Activated T-cell treated with anti-CD3 and anti-CD28 coated beads, Interleukin-2, amount 50 U/mL, for 4 hours (primary cell): ENCODE data around the gene UBAP1. TPM values are rescaled to one million over a fixed set of nuclear protein-coding genes. Genes with fewer than 3 reads are reported as not detected.
"Not testable (repeated sequence)": the region's sequence is repeated elsewhere in the genome, so short reads cannot be mapped to it uniquely, and the experiment has no call there.

ENCODE experiments used
- ATAC-seq, 2 donors: fragments of 200-7000 bp; cut with Tn5 transposase; one replicate each; pipeline ENCODE4 v1.10.0; 2021
- DNase-seq: peaks from one replicate; pipeline ENCODE4 v3.0.0-alpha.2; 2020
- H3K27me3 Mint-ChIP-seq: one replicate; pipeline ENCODE4 v1.8.0; 2021; ENCODE audit warnings: low read depth, mixed read lengths
- H3K36me3 Mint-ChIP-seq: one replicate; pipeline ENCODE4 v1.8.0; 2022; ENCODE audit warnings: mixed read lengths; ENCODE audit not compliant: insufficient read depth
- H3K4me1 Mint-ChIP-seq: one replicate; pipeline ENCODE4 v1.8.0; 2021; ENCODE audit warnings: low read depth, mixed read lengths
- H3K4me3 Mint-ChIP-seq: one replicate; pipeline ENCODE4 v1.8.0; 2021; ENCODE audit warnings: mild to moderate bottlenecking, moderate library complexity, mixed read lengths
- H3K9me3 Mint-ChIP-seq: one replicate; pipeline ENCODE4 v1.8.0; 2021; ENCODE audit warnings: mixed read lengths
- total RNA-seq, 3 donors: library from RNA; stranded (reverse); gene quantifications; one replicate each; pipeline ENCODE4 v1.2.1, GENCODE V29; 2021

UBAP1 gene
- total RNA-seq, 3 donors from 2014 or later = 31.7 to 35.9 (median 34.6) TPM

DNA sequence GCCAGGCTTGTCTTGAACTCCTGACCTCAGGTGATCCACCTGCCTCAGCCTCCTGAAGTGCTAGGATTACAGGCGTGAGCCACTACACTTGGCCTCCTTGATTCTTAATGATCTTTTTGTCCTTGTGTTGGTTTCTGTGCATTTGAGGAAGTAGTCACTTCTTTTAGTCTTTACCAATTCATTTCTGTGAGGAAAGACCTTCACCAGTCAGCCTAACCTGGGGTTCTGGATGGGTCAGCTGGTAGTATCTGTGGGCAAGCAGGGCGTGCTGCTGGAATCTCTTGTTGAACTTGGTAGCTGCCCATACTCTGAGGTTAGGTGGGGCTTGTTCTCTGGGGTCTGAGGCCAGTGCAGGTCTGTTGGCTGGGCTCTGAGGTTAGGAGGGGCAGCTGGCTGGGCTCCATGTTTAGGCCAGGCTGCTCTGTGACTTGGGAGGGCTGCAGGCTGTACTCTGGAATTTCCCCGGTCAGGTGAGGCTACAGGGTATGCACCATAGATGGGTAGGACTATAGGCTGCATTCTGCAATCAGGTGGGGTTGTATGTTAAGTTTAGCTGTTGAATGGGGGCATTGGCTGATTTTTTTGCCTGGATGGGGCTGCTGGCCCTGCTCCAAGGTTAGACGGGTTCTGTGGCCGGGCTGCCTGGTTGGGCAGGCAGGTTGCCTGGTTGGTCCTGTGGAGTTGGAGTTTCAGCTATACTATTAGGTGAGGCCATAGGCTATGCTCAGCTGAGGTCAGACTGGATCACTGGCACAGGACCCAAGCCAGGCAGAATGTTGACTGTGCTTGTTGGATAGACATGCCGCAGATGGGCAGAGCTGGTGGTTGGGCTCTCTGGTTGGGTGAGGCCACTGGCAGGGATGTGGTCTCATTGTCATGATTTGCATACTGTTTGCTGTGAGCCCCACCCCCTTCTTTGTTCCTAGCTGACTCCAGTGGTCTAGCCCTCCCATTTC is 19.2 kb downstream of the UBAP1 start:
- no peak for DNase-seq
- Mint-ChIP-seq H3K9me3 (no peaks in the 10 kb centered on the region), H3K4me3 (no peak overlapping the region), H3K27me3 (no peaks in the 10 kb centered on the region), H3K4me1 (peaks cover 45% of the 10 kb centered on the region), H3K36me3 (peaks cover 28% of the 10 kb centered on the region)
- ATAC-seq = no peak

- H3K4me1 Mint-ChIP-seq = peaks cover 47% of the 10 kb centered on the region
- H3K9me3 Mint-ChIP-seq = no peaks in the 10 kb centered on the region
- DNase-seq (no peak), ATAC-seq (no peak)
- peaks cover 27% of the 10 kb centered on the region for H3K36me3 Mint-ChIP-seq
- no peaks in the 10 kb centered on the region for H3K27me3 Mint-ChIP-seq
- H3K4me3 Mint-ChIP-seq = no peak overlapping the region
Observed at GRCh38 chr9:34200092-34200491, 21.2 kb downstream of the UBAP1 start.

- peaks cover 14% of the 10 kb centered on the region for H3K36me3 Mint-ChIP-seq
- no peak for ATAC-seq
- H3K4me3 Mint-ChIP-seq = no peak overlapping the region
- H3K4me1 Mint-ChIP-seq = peaks cover 37% of the 10 kb centered on the region
- DNase-seq = no peak
- H3K9me3 Mint-ChIP-seq = no peaks in the 10 kb centered on the region
- H3K27me3 Mint-ChIP-seq = no peaks in the 10 kb centered on the region
Observed at GRCh38 chr9:34203275-34203991, 24.6 kb downstream of the UBAP1 start.

DNA sequence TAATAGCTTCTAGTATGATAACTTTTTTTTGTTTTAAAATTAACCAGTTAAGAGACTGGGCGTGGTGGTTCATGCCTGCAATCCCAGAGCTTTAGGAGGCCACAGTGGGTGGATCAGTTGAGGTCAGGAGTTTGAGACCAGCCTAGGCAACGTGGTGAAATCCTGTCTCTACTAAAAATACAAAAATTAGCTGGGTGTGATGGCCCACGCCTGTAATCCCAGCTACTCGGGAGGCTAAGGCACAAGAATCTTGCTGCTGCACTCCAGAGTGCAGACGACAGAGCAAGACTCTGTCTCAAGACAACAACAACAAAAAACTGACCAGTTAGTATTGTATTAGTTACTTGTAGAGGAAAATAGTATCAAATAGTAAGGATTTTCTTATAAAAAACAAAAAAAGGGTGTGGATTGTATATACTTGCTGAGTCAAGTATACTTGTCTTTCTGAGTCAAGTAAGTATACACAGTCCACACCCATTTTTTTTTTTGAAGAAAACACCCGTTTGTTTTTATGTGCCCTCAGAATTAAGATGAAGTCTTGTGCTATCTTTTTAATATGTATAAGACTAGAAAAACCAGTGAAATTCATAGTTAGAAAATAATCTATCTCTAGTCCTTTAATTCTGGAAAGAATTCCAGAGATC is 25.3 kb downstream of the UBAP1 start:
- ATAC-seq (no peak), DNase-seq (no peak)
- no peak overlapping the region for H3K4me3 Mint-ChIP-seq
- H3K36me3 Mint-ChIP-seq = peaks cover 14% of the 10 kb centered on the region
- peaks cover 37% of the 10 kb centered on the region for H3K4me1 Mint-ChIP-seq
- no peaks in the 10 kb centered on the region for H3K27me3 Mint-ChIP-seq
- no peaks in the 10 kb centered on the region for H3K9me3 Mint-ChIP-seq

- Mint-ChIP-seq H3K27me3 (no peaks in the 10 kb centered on the region), H3K36me3 (peaks cover 21% of the 10 kb centered on the region), H3K4me3 (no peak overlapping the region), H3K9me3 (no peaks in the 10 kb centered on the region), H3K4me1 (peaks cover 36% of the 10 kb centered on the region)
- DNase-seq (no peak), ATAC-seq (no peak)
Observed at GRCh38 chr9:34205102-34205501, 26.3 kb downstream of the UBAP1 start.

DNA sequence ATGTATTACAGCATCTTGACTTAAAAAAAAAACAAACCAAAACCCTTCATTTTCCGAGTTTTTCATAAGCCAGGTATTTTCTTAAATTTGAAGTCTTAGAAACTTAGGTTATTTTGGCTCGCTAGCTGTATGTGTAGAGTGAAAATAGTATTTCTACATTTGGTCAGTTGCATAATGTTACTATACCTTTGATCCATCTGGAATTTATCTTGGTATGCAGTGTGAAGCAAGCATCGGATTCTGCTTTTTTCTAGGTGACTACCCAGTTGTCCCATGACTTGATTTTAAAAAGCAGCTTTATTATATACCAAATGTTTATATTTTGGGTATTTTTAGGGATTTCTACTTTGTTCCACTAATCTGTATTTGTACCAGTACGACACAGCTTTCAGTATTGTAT is 27.7 kb downstream of the UBAP1 start:
- H3K27me3 Mint-ChIP-seq = no peaks in the 10 kb centered on the region
- peaks cover 40% of the 10 kb centered on the region for H3K4me1 Mint-ChIP-seq
- no peaks in the 10 kb centered on the region for H3K9me3 Mint-ChIP-seq
- DNase-seq = no peak
- H3K4me3 Mint-ChIP-seq = no peak overlapping the region
- no peak for ATAC-seq
- peaks cover 20% of the 10 kb centered on the region for H3K36me3 Mint-ChIP-seq

DNA sequence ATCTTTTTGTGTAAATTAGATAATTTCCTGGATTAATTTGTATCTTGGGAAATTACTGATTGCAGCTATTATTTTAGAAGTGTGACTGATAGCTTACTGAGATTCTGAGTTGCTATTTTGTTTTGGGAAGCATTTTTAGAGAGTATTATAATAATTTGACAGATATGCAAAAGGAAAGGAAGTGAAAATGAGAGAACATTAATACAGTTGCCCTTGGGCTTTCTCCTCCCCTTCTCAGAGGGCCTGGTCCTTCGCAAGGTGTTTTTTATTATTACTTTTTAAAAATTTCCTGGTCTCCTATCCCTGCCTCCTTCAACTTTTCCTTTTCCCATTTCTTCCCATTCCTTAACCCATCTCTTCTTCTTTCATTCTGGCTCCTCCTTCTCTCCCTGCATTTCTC is 32.6 kb downstream of the UBAP1 start:
- no peaks in the 10 kb centered on the region for H3K27me3 Mint-ChIP-seq
- H3K9me3 Mint-ChIP-seq = no peaks in the 10 kb centered on the region
- H3K4me3 Mint-ChIP-seq = no peak overlapping the region
- H3K36me3 Mint-ChIP-seq = peaks cover 10% of the 10 kb centered on the region
- peaks cover 35% of the 10 kb centered on the region for H3K4me1 Mint-ChIP-seq
- ATAC-seq (no peak), DNase-seq (no peak)

GRCh38 chr9:34214354-34215000 is 35.6 kb downstream of the UBAP1 start:
- ATAC-seq, DNase-seq: not testable (repeated sequence)
- peaks cover 35% of the 10 kb centered on the region for H3K4me1 Mint-ChIP-seq

GRCh38 chr9:34216325-34216724 is 37.5 kb downstream of the UBAP1 start:
- DNase-seq (no peak), ATAC-seq (no peak)
- peaks cover 28% of the 10 kb centered on the region for H3K4me1 Mint-ChIP-seq
- H3K36me3 Mint-ChIP-seq = peaks cover 7% of the 10 kb centered on the region
- H3K9me3 Mint-ChIP-seq = no peaks in the 10 kb centered on the region
- no peaks in the 10 kb centered on the region for H3K27me3 Mint-ChIP-seq
- no peak overlapping the region for H3K4me3 Mint-ChIP-seq

More at GRCh38 chr9:34214354-34215000, 35.6 kb downstream of the UBAP1 start:
- not testable (repeated sequence) for H3K9me3 Mint-ChIP-seq, H3K4me3 Mint-ChIP-seq, H3K27me3 Mint-ChIP-seq, H3K36me3 Mint-ChIP-seq

DNA sequence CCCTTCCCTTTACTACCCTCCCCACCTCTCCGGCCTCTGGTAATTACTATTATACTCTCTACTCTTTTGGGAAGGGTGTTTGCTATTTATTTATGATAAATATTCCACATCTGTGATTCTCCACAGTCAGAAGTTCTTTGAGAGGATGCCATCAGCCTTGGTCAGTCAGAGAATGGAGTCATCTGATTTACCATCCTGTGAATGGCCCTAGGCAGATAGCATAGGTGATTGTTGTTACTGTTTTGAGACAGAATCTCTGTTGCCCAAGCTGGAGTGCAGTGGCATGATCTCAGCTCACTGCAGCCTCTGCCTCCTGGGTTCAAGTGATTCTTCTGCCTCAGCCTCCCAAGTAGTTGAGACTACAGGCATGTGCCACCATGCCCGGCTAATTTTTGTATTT is 38.2 kb downstream of the UBAP1 start:
- not testable (repeated sequence) for ATAC-seq, H3K4me3 Mint-ChIP-seq, H3K9me3 Mint-ChIP-seq, DNase-seq, H3K36me3 Mint-ChIP-seq, H3K27me3 Mint-ChIP-seq
- peaks cover 24% of the 10 kb centered on the region for H3K4me1 Mint-ChIP-seq

- no peak for ATAC-seq
- Mint-ChIP-seq H3K4me3 (no peak overlapping the region), H3K4me1 (peaks cover 20% of the 10 kb centered on the region), H3K27me3 (no peaks in the 10 kb centered on the region), H3K9me3 (no peaks in the 10 kb centered on the region), H3K36me3 (peaks cover 15% of the 10 kb centered on the region)
- DNase-seq = no peak
Observed at GRCh38 chr9:34218446-34218845, 39.6 kb downstream of the UBAP1 start.

- DNase-seq (no peak), ATAC-seq (no peak)
- Mint-ChIP-seq H3K27me3 (no peaks in the 10 kb centered on the region), H3K36me3 (peaks cover 21% of the 10 kb centered on the region), H3K4me3 (no peak overlapping the region), H3K4me1 (peaks cover 16% of the 10 kb centered on the region), H3K9me3 (no peaks in the 10 kb centered on the region)
Observed at GRCh38 chr9:34219421-34219820, 40.6 kb downstream of the UBAP1 start.

GRCh38 chr9:34220218-34220617 is 41.4 kb downstream of the UBAP1 start:
- no peak for ATAC-seq
- no peaks in the 10 kb centered on the region for H3K9me3 Mint-ChIP-seq
- H3K36me3 Mint-ChIP-seq = peaks cover 22% of the 10 kb centered on the region
- no peak for DNase-seq
- H3K4me1 Mint-ChIP-seq = peaks cover 12% of the 10 kb centered on the region
- no peaks in the 10 kb centered on the region for H3K27me3 Mint-ChIP-seq
- H3K4me3 Mint-ChIP-seq = no peak overlapping the region

DNA sequence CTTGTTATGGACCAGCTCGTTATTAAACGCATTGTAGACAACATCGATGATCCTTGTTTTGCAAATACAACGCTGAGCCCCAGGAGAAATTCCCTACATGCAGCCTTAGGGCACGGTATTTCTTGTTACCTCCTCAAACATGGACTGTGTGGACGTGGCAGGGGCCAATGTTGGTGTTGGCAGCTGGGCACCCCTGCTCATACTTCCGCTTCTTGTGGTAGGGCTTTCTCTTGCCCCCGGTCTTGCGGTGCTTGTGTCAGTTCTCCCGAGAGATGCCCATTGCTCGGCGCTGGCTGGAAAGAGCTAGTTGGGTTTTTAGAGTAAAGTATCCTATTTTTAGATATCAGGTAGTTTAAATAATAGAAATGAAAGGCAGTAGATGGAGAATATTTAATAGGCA is 45.5 kb downstream of the UBAP1 start:
- H3K4me1 Mint-ChIP-seq = peaks cover 8% of the 10 kb centered on the region
- DNase-seq = no peak
- no peaks in the 10 kb centered on the region for H3K27me3 Mint-ChIP-seq
- H3K9me3 Mint-ChIP-seq = no peaks in the 10 kb centered on the region
- no peak for ATAC-seq
- H3K4me3 Mint-ChIP-seq = no peak overlapping the region
- peaks cover 24% of the 10 kb centered on the region for H3K36me3 Mint-ChIP-seq
